GM19238 (cell line): ENCODE results near the gene PI4K2B.
"Not testable (repeated sequence)": the region's sequence is repeated elsewhere in the genome, so short reads cannot be mapped to it uniquely, and the experiment has no call there.

Experiments
- DNase-seq: peaks from one replicate; pipeline ENCODE4 v3.0.0; 2011; ENCODE audit warnings: low spot score; ENCODE audit not compliant: insufficient read length

Gene PI4K2B

GRCh38 chr4:25306518-25307057, 72.8 kb downstream of the PI4K2B start:
- DNase-seq = no peak

- DNase-seq = no peak
Measured at GRCh38 chr4:25307596-25307995, 73.8 kb downstream of the PI4K2B start.

GRCh38 chr4:25308306-25308705, 74.5 kb downstream of the PI4K2B start:
- no peak for DNase-seq

GRCh38 chr4:25308761-25309160, 74.9 kb downstream of the PI4K2B start:
- no peak for DNase-seq

GRCh38 chr4:25310066-25310802, 76.4 kb downstream of the PI4K2B start:
- DNase-seq = peak; percentile 15

GRCh38 chr4:25310803-25311166, 77.0 kb downstream of the PI4K2B start:
- DNase-seq = no peak

GRCh38 chr4:25312496-25313200, 78.8 kb downstream of the PI4K2B start, which contains the start of gene ZCCHC4:
Gene ZCCHC4 (plus strand): TSS chr4:25312774. CDS start chr4:25312810, 36 bp downstream.
- peak; percentile 50 for DNase-seq

GRCh38 chr4:25313201-25313895, 79.5 kb downstream of the PI4K2B start:
- DNase-seq = no peak

- no peak for DNase-seq
Measured at GRCh38 chr4:25320336-25320735, 86.5 kb downstream of the PI4K2B start.

GRCh38 chr4:25320773-25321172, 86.9 kb downstream of the PI4K2B start:
- DNase-seq = no peak

- no peak for DNase-seq
Measured at GRCh38 chr4:25321703-25322102, 87.9 kb downstream of the PI4K2B start.

GRCh38 chr4:25328463-25328862, 94.6 kb downstream of the PI4K2B start:
- DNase-seq = not testable (repeated sequence)
